Myocyte (in vitro differentiated cells): ENCODE measurements around the gene SH3BGR. TPM values are rescaled to one million over a fixed set of nuclear protein-coding genes. Genes with fewer than 3 reads are reported as not detected.
"Not testable (repeated sequence)": the region's sequence is repeated elsewhere in the genome, so short reads cannot be mapped to it uniquely, and the experiment has no call there.

ENCODE experiments used
- DNase-seq: peaks from one replicate; pipeline ENCODE4 v3.0.0-alpha.2; 2012; ENCODE audit warnings: low read depth
- microRNA-seq: library from miRNA; unstranded; fragments of <30 nt; microRNA quantifications from one replicate; pipeline ENCODE4, GENCODE V29; 2016
- total RNA-seq: library from RNA; depleted of rRNA; stranded (reverse); fragments of >200 nt; gene quantifications from 2 replicates; pipeline ENCODE4 v1.2.3, GENCODE V29; 2014

Gene SH3BGR
- total RNA-seq, 1 donor from 2014 or later: 17.4 TPM

DNA sequence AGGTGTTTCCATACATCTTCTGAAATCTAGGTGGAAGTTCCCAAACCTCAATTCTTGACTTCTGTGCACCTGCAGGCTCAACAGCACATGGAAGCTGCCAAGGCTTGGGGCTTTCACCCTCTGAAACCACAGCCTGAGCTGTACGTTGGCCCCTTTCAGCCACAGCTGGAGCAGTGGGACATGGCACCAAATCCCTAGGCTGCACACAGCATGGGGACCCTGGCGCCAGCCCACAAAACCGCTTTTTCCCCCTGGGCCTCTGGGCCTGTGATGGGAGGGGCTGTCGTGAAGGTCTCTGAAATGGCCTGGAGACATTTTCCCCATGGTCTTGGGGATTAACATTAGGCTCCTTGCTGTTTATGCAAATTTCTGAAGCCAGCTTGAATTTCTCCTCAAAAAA, 88.6 kb downstream of the SH3BGR start:
- DNase-seq: not testable (repeated sequence)

DNA sequence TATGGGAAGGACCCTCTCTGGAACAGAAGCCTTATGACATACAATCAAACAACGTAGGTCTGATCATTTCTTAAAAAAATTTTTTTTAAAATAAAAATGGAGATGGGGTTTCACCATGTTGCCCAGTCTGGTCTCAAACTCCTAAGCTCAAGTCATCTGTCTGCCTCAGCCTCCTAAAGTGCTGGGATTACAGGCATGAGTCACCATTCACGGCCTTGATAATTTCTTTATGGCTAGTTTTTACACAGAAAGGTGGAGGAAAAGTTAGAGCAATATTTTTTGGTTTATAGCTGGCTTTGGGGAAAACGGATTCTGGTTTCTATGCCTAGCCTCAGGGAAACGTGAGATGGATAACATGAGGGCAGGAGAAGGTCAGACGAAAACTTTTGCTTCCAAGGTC, 91.0 kb downstream of the SH3BGR start:
- no peak for DNase-seq

DNA sequence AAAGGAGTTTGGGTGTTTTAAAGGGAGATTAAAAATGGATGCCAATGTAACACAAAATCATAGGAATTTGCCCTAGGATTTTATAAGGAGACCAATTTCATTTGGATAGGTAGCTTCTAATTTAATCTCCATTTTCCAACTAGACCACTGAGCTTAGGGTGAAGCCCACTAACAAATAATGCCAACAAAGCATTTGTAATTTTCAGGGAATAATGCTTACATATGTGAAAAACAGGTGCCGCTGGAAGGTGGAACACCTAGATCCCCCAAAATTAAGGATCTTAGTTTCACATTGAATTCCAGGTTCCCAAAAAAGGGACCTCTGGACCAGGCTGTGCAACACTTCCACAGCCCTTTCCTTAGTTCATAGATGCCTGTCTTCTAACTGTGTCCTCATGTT, 94.8 kb downstream of the SH3BGR start:
- no peak for DNase-seq

DNA sequence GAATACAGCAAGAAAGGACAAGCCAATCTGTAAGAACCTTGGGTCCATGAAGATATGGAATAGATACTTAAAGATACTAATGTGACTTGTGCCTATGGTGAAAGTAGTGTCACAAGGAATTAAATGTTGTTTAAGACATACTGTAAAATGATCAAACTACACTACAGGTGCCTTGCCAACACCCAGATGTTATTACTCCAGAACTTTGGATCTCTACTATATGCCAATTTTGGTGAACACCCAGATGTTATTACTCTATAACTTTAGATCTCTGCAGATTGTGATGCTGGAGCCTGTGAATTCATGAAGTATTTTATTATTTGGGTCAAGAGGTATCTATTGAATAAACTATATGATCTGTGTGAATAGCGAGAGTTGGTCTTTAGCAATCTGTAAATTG, 101.1 kb downstream of the SH3BGR start:
- DNase-seq: no peak

DNA sequence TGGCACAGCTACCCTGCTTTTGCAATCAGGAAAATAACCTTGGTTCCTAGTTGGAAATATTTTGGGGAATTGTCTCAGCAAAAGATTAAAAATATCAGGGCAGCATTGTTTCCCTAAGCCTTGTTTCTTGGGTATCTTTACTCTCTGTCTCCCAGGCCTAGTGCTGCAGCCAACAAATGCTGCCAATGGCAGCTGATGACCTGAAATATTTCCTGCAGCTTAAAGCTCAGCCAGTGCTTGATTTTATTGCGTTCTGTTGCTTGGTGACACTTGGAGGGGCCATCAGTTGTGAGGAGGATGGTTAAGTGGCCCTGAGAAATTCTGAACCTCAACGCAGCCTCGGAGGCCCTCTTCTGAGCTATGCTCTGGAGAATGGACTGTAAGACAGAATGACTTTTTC, 101.6 kb downstream of the SH3BGR start:
- DNase-seq: no peak

DNA sequence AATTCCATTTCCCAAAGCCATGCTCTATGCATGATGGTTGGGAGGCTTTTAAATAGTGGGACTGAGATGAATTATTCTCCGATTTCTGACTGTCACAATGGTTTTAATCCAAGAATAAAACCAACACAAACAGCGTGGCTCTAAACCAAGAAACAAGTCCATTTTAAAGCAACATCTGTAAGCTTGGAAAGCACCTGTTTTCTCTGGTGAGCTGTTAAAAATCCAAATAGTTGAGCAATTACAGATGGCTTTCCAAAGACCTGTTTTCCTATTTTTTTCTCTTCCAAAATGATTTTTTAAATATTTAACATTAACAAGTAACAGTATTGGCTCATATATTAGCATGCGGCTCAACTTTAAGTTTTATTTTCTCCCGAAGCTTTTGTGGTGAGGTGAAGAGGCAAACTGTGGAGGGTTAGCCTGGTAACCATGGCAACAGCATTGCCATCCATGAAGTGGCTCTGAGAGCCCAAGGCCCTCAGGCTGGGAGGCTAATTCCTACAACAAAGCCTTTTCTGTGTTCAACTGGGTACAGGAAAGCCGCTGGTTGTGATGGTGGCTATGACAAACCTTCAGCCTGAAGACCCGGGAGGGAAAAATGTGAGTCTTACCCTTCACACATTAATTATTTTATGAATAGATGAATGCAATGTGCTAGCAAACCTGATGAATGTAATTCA, 104.3 kb downstream of the SH3BGR start:
- DNase-seq: peak; percentile 14

DNA sequence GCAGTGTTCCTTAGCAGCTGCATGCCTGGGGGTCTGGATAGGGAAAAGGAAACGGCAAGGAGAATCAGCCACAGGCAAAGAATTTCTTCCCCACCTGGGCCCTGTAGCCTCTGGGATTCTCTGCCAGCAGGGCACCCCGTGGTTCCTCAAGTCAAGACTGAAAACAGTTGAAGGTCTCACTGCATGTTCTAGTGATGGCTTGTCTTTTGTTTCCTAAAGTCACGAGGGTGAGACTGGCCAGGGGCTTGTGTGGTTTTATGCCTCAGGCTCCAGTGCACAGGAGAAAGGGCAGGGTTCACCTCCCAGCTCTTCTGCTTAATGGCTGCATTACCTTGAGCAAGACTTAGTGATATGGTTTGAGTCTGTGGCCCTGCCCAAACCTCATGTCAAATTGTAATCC, 107.7 kb downstream of the SH3BGR start:
- no peak for DNase-seq

DNA sequence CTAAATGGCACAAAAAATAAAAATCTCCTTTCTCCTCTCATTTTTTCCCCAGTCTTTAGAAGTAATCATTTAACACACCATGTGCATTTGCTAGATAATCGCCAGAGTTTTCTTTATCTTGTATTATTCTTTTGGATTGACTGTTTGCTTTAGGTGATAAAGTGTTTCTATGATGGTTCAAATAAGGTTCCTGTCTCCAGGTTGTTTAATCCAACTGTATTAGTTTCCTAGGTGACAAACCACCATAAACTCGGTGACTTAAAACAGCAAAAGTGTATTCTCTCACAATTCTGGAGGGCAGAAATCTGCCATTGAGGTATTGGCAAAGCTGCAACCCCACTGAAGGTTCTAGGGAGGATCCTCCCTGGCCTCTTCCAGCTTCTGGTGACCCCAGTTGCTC, 109.4 kb downstream of the SH3BGR start:
- no peak for DNase-seq

DNA sequence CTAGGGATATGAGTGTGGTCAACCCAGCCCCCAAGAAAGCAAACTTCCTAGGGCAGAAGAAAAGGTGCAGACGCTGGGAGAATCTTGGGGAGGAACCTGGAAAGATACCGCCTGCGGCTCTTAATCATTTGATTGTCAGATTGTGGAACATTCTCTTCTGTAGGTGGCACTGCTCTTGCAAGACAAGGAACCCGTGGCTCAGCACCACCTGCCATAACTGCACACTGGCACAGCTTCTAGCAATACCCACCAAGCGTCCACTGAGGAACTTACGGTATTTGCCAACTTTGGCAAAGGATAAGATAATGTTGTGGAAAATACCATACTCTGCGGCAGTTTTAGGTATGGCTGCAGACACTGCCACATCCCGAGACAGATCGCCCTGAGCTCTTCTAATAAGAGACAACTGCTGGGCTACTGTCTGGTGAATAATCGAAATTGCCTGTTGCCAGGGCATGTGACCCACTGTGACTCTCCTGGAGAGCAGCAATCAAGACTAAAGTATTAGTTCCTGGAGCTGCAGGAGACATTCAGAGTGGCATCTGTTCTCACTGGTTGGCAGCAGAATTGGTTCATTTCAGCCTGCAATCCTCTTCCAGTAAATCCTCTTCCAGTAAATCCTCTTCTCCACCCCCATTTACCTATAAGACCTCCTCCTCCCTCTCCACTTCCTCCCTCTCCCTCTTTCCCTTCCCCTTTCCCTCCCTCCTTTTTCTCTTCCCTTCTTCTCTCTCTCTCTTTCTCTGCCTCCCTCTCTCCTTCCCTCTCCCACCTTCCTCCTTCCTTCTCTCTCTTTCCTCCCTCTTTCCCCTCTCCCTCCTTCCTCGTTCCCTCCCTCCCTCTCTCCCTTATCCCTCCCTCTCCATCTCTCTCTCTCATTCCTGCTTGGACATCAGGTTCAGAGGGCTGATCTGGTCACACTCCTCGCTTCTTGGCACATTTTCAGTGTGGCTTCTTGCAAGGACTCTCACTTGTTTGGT, 111.3 kb downstream of the SH3BGR start:
- peak; percentile 20 for DNase-seq

DNA sequence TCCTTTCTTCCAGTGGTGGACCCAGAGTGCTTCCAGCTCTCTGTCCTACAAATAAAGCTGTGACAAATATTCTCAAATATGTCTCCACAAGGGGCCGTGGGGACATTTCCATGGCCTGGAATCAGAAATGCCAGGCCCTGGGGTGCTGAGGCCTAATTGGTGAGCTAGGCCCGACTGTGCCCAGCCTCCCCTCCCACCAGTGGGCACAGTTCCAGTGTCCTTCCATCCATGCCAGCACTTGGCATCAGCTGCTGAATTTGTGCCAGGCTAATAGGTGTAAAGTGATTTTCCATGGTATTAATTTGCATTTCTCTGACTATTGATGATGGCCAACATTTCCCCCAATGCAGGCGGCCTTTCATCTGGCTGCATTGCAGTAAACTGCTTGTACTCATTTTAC, 112.4 kb downstream of the SH3BGR start:
- DNase-seq: peak; percentile 14

Small RNA genes within 50 kb of the gene (microRNA-seq; reads per million reads assigned to microRNA genes)
- gene MIR6508: not detected

Other genes starting within 250 kb of the SH3BGR start
- 55.5 TPM in 2 replicates for gene BRWD1, start 138.3 kb upstream of the SH3BGR start, total RNA-seq
- 115 and 126 TPM in 2 replicates for gene HMGN1, start 102.9 kb upstream of the SH3BGR start, total RNA-seq
- gene LCA5L, start 6.2 kb upstream of the SH3BGR start, total RNA-seq: 2.2 and 2.7 TPM in 2 replicates
- gene B3GALT5, start 161.0 kb downstream of the SH3BGR start, total RNA-seq: 0.73 and 1.0 TPM in 2 replicates